ENCODE data around the gene DYNLT2. TPM values are rescaled to one million over a fixed set of nuclear protein-coding genes. Genes with fewer than 3 reads are reported as not detected.

Gene DYNLT2
- polyA plus RNA-seq, 1 donor = 7.2 TPM

DNA sequence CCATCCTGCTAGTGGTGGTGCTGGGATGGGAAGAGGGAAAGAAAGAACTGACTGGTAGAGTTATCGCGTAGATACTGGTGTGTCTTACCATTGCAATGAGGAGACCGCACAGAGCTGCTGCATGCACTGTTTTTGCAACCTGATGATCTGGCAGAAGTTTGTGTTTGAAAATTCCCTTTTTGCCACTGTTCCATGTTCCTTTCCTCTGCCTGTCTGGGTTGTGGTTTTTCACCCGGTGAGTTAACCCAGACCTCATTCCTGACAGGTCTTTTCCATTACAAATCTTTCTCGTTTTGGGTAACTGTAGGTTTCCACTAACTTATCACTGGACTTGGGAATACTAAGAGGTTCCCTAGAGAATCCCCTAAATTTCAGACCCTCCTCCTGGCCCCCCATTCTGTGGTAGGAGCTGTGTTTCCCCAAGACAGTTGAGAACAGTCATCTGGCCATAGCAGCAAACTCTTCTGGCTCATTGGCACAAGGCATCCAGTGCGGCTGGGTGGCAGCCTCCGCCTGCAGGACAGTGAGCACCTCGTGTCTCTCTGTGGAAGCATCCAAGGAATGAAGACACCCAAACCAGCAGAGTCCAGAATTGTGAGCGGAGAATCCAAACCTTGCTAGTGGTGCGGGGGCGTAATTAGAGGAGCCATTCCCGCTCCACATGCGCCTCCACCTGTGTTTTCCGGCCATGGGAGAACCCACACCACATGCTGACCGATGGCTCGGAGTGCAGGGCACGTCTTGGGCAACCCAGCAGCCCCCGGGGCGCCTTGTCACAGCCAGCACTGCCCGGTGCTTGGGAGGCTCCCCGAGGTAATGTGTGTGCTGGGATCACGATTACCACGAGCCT is 32.8 kb upstream of the DYNLT2 start:
- Histone ChIP-seq H3K9me3 (ENCODE audit: control insufficient read depth, low read depth, low read length) (no peaks in the 10 kb centered on the region), H3K27ac (ENCODE audit: low read length) (no peak overlapping the region), H3K4me1 (ENCODE audit: control insufficient read depth, insufficient read depth, low read length) (peaks cover under 1% of the 10 kb centered on the region), H3K4me3 (ENCODE audit: low read length) (no peak overlapping the region), H3K36me3 (ENCODE audit: control insufficient read depth, insufficient read depth, low read length) (peaks cover 13% of the 10 kb centered on the region), H3K27me3 (ENCODE audit: control insufficient read depth, insufficient read depth, low read length) (no peaks in the 10 kb centered on the region)
- 100% methylated on average over 2 of the region's 23 CpGs for WGBS (ENCODE audit: insufficient coverage, low lambda C conversion rate)
- DNase-seq = no peak

DNA sequence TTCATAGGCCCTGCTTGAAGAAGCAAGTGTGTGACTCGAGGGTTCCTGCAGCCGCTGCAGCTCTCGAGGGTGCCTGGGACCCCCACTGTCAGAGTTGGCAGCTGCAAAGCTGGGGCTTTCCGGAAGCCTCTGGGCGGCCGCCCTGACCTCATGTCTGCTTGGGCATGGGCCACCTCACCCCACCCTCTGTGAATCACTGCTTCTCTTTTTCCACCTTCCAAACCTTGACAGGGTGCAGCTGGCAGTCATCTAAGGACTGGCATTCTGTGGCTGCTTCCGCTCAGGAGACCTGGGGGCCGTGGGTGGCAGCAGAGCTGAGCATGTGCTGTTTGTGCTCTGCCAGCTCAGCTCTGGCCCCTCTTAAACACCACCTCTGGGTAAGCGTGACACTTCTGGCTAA is 32.0 kb upstream of the DYNLT2 start:
- DNase-seq = no peak
- Histone ChIP-seq H3K4me3 (ENCODE audit: low read length) (no peak overlapping the region), H3K27ac (ENCODE audit: low read length) (no peak overlapping the region), H3K36me3 (ENCODE audit: control insufficient read depth, insufficient read depth, low read length) (peaks cover 20% of the 10 kb centered on the region), H3K27me3 (ENCODE audit: control insufficient read depth, insufficient read depth, low read length) (no peaks in the 10 kb centered on the region), H3K4me1 (ENCODE audit: control insufficient read depth, insufficient read depth, low read length) (no peaks in the 10 kb centered on the region), H3K9me3 (ENCODE audit: control insufficient read depth, low read depth, low read length) (no peaks in the 10 kb centered on the region)
- no CpG with 5 or more reads among the region's 9 CpGs for WGBS (ENCODE audit: insufficient coverage, low lambda C conversion rate)

DNA sequence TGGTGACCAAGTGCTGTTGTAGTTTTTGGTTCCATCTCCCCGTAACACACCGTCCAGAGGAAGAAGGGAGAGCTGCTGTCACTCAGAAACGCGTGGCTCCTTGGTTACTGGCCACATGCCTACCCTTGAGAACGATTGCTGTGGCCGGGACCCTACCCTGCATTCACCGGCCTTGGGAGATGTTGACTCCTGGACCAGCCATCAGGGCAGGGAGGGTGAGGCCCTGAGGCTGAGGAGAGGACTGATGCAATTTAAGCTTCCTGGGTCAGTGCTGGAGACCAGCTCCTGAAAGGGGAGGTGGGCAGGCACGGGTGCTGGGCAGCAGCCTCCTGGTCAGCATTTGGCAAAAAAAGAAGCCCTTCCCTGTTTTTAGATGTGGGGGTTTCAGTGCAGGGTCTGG is 31.6 kb upstream of the DYNLT2 start:
- WGBS (ENCODE audit: insufficient coverage, low lambda C conversion rate) = no CpG with 5 or more reads among the region's 8 CpGs
- H3K27ac ChIP-seq (ENCODE audit: low read length) = no peak overlapping the region
- no peaks in the 10 kb centered on the region for H3K27me3 ChIP-seq (ENCODE audit: control insufficient read depth, insufficient read depth, low read length)
- H3K36me3 ChIP-seq (ENCODE audit: control insufficient read depth, insufficient read depth, low read length) = peaks cover 21% of the 10 kb centered on the region
- no peak overlapping the region for H3K4me3 ChIP-seq (ENCODE audit: low read length)
- DNase-seq = no peak
- no peaks in the 10 kb centered on the region for H3K4me1 ChIP-seq (ENCODE audit: control insufficient read depth, insufficient read depth, low read length)
- no peaks in the 10 kb centered on the region for H3K9me3 ChIP-seq (ENCODE audit: control insufficient read depth, low read depth, low read length)

DNA sequence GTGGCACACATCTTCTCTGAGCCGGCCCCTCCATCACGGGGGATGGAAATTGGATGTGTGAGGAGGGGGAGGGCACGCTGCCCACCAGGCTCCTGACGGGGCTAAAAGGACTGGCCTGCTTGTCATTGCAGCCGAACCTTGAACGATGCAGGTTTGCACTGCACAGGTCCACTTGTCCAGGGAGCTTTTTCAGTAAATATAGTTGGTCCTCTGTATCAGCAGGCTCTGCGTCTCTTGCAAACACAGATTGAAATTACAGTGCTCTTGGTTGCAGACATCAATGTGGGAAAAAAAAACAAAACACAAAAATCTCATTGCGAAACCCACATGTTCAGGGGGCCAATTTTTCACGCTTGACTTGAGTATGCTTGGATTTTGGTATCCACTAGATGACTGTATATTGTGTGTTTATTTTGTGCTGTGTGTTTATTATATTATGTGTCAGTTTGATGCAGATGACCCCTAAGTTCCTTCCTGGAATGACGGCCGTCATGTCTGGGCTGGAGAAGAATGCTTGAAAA is 29.3 kb upstream of the DYNLT2 start:
- WGBS (ENCODE audit: insufficient coverage, low lambda C conversion rate) = 83% methylated on average over 3 of the region's 11 CpGs
- no peak overlapping the region for H3K27ac ChIP-seq (ENCODE audit: low read length)
- no peaks in the 10 kb centered on the region for H3K9me3 ChIP-seq (ENCODE audit: control insufficient read depth, low read depth, low read length)
- no peak for DNase-seq
- H3K27me3 ChIP-seq (ENCODE audit: control insufficient read depth, insufficient read depth, low read length) = no peaks in the 10 kb centered on the region
- no peak overlapping the region for H3K4me3 ChIP-seq (ENCODE audit: low read length)
- peaks cover 37% of the 10 kb centered on the region for H3K36me3 ChIP-seq (ENCODE audit: control insufficient read depth, insufficient read depth, low read length)
- H3K4me1 ChIP-seq (ENCODE audit: control insufficient read depth, insufficient read depth, low read length) = no peaks in the 10 kb centered on the region

DNA sequence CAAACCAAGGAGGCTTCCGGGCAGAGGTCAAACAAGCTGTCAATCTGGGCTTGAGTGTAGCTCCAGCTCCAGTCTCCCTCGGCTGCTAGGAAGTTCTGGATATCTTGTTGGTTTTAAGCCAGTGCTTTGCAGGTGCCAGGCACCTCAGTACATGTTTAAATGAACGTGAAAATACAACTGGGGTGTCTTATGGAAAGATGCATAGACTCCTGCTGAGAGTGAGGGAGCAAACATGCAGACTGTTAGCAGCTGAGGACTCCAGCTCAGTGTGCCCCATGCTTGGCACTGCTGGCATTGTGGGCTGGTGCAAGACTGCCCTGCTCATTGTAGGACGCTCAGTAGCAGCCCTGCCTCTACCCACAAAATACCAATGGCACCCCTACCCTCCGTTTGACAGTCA is 28.5 kb upstream of the DYNLT2 start:
- no peak for DNase-seq
- no CpG with 5 or more reads among the region's 5 CpGs for WGBS (ENCODE audit: insufficient coverage, low lambda C conversion rate)
- H3K4me1 ChIP-seq (ENCODE audit: control insufficient read depth, insufficient read depth, low read length) = no peaks in the 10 kb centered on the region

DNA sequence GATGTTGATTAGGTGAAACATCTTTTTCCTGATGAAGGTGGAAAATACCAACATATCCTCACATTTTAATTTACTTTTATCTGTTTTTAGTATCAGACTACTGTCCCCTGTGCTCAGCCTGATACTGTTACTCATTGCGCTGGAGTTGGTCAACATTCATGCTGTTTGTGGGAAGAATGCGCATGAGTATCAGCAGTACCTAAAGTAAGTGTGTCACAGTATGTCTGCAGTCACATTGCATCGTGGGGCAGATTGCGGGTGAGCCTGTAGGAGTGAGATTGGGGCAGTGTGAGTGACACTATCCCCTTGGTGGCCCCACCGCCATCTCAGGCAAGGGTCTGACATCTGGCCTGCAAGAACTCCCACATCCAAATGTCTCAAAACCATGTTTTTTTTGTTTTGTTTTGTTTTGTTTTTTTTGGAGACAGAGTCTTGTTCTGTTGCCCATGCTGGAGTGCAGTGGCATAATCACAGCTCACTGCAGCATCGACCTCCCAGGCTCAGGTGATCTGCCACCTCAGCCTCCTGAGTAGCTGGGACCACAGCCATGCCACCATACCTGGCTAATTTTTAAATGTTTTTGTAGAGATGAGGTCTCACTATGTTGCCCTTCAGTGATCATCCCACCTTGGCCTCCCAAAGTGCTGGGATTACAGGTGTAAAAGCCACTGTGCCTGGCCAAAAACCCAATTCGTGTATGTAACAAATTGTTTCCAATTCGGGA is 27.9 kb upstream of the DYNLT2 start:
- no peaks in the 10 kb centered on the region for H3K9me3 ChIP-seq (ENCODE audit: control insufficient read depth, low read depth, low read length)
- no peaks in the 10 kb centered on the region for H3K4me1 ChIP-seq (ENCODE audit: control insufficient read depth, insufficient read depth, low read length)
- no peak overlapping the region for H3K27ac ChIP-seq (ENCODE audit: low read length)
- H3K4me3 ChIP-seq (ENCODE audit: low read length) = no peak overlapping the region
- H3K36me3 ChIP-seq (ENCODE audit: control insufficient read depth, insufficient read depth, low read length) = peaks cover 43% of the 10 kb centered on the region
- no peak for DNase-seq
- WGBS (ENCODE audit: insufficient coverage, low lambda C conversion rate) = no CpG with 5 or more reads among the region's 8 CpGs
- no peaks in the 10 kb centered on the region for H3K27me3 ChIP-seq (ENCODE audit: control insufficient read depth, insufficient read depth, low read length)

More for the DNA sequence above, 28.5 kb upstream of the DYNLT2 start:
- Histone ChIP-seq H3K27ac (ENCODE audit: low read length) (no peak overlapping the region), H3K9me3 (ENCODE audit: control insufficient read depth, low read depth, low read length) (no peaks in the 10 kb centered on the region), H3K4me3 (ENCODE audit: low read length) (no peak overlapping the region), H3K36me3 (ENCODE audit: control insufficient read depth, insufficient read depth, low read length) (peaks cover 37% of the 10 kb centered on the region), H3K27me3 (ENCODE audit: control insufficient read depth, insufficient read depth, low read length) (no peaks in the 10 kb centered on the region)

DNA sequence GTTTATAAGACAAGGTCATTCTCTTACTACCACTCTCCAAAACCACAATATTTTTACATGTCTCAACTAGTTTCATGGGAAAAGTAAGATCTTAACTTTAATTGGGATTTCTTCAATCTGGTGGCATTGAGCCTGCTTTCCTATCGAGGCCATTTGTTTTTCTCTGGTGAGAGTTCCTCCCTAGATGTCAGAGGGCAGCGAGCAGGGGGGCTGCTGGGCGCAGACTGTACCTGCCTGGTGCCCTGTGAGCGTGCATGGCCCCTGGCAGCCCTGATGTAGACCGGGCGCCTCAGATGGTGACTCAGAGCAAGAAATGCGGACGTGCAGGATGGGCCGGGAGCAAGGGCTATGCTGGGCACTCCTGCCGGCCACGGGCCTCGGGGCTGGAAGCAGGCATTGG is 27.3 kb upstream of the DYNLT2 start:
- no CpG with 5 or more reads among the region's 12 CpGs for WGBS (ENCODE audit: insufficient coverage, low lambda C conversion rate)
- peaks cover 46% of the 10 kb centered on the region for H3K36me3 ChIP-seq (ENCODE audit: control insufficient read depth, insufficient read depth, low read length)

DNA sequence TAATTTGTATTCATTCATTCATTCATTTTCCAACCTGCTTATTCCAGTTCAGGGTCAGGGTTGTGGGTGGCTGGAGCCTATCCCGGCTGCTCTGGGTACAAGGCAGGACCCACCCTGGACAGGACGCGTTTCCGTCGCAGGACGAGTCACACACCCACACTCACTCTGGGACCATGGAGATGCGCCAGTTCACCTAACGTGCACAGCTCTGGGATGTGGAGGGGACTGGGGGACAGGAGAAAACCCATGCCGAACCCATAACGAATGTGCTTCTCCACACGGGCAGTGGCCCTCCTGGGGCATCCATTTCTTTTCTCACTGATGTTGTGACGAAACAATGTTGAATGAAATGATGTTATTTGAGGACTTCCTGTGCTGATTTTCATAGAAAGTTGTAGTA is 26.5 kb upstream of the DYNLT2 start:
- peaks cover 52% of the 10 kb centered on the region for H3K36me3 ChIP-seq (ENCODE audit: control insufficient read depth, insufficient read depth, low read length)
- no peak overlapping the region for H3K27ac ChIP-seq (ENCODE audit: low read length)
- no peaks in the 10 kb centered on the region for H3K27me3 ChIP-seq (ENCODE audit: control insufficient read depth, insufficient read depth, low read length)
- no peak overlapping the region for H3K4me3 ChIP-seq (ENCODE audit: low read length)
- H3K9me3 ChIP-seq (ENCODE audit: control insufficient read depth, low read depth, low read length) = no peaks in the 10 kb centered on the region
- no peak for DNase-seq
- WGBS (ENCODE audit: insufficient coverage, low lambda C conversion rate) = no CpG with 5 or more reads among the region's 12 CpGs
- no peaks in the 10 kb centered on the region for H3K4me1 ChIP-seq (ENCODE audit: control insufficient read depth, insufficient read depth, low read length)

More for the DNA sequence above, 27.3 kb upstream of the DYNLT2 start:
- H3K27ac ChIP-seq (ENCODE audit: low read length) = no peak overlapping the region
- no peaks in the 10 kb centered on the region for H3K27me3 ChIP-seq (ENCODE audit: control insufficient read depth, insufficient read depth, low read length)
- no peaks in the 10 kb centered on the region for H3K4me1 ChIP-seq (ENCODE audit: control insufficient read depth, insufficient read depth, low read length)
- DNase-seq = no peak
- no peak overlapping the region for H3K4me3 ChIP-seq (ENCODE audit: low read length)
- H3K9me3 ChIP-seq (ENCODE audit: control insufficient read depth, low read depth, low read length) = no peaks in the 10 kb centered on the region

DNA sequence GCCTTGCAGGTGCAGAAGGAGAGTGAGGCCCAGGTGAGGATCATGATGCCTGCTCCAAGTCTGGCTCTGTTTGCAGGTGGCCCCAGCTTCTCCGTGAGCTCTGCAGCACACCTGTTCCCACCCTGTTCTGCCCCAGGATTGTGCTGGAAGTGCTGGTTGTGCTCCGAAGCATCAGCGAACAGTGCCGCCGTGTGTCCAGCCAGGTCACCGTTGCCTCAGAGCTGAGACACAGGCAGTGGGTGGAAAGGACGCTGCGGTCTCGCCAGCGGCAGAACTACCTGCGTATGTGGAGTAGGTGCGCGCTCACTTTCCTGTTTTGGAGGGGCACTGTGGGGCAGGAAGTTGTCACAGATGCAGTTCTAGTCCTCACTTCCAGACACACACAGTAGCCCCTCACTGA is 25.0 kb upstream of the DYNLT2 start:
- Histone ChIP-seq H3K36me3 (ENCODE audit: control insufficient read depth, insufficient read depth, low read length) (peaks cover 53% of the 10 kb centered on the region), H3K27me3 (ENCODE audit: control insufficient read depth, insufficient read depth, low read length) (no peaks in the 10 kb centered on the region), H3K9me3 (ENCODE audit: control insufficient read depth, low read depth, low read length) (no peaks in the 10 kb centered on the region), H3K27ac (ENCODE audit: low read length) (no peak overlapping the region), H3K4me1 (ENCODE audit: control insufficient read depth, insufficient read depth, low read length) (no peaks in the 10 kb centered on the region), H3K4me3 (ENCODE audit: low read length) (no peak overlapping the region)
- no peak for DNase-seq
- WGBS (ENCODE audit: insufficient coverage, low lambda C conversion rate) = no CpG with 5 or more reads among the region's 13 CpGs

DNA sequence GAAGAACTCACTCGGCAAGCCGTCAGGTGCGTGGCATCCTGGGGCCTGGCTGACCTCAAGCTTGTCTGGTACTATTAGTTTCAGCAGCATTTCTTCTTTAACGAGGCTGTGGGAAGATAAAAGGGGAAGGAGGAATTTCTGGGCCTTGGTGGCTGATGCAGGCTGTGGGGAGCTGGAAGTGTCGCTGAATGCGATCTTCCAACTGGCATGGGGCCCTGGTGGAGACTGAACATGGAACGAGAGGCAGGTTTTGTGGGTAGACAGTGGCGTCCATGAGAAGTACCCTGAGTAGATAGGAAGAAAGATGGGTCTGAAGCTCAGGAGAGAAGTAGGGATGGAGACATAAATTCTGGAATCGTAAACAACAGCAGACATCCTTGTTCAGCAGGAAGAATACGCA is 23.9 kb upstream of the DYNLT2 start:
- peaks cover 49% of the 10 kb centered on the region for H3K36me3 ChIP-seq (ENCODE audit: control insufficient read depth, insufficient read depth, low read length)
- 80% methylated on average over 4 of the region's 10 CpGs for WGBS (ENCODE audit: insufficient coverage, low lambda C conversion rate)

More for the DNA sequence above, 23.9 kb upstream of the DYNLT2 start:
- Histone ChIP-seq H3K4me1 (ENCODE audit: control insufficient read depth, insufficient read depth, low read length) (no peaks in the 10 kb centered on the region), H3K27ac (ENCODE audit: low read length) (no peak overlapping the region), H3K4me3 (ENCODE audit: low read length) (no peak overlapping the region), H3K27me3 (ENCODE audit: control insufficient read depth, insufficient read depth, low read length) (no peaks in the 10 kb centered on the region), H3K9me3 (ENCODE audit: control insufficient read depth, low read depth, low read length) (no peaks in the 10 kb centered on the region)
- no peak for DNase-seq

Measured in large intestine (tissue), 3 donors.